Activated B cell treated with CpG ODN at 0.5 μM for 24 hours (primary cell): ENCODE results near the gene DAP. TPM values are rescaled to one million over a fixed set of nuclear protein-coding genes. Genes with fewer than 3 reads are reported as not detected.
"Not testable (repeated sequence)": the region's sequence is repeated elsewhere in the genome, so short reads cannot be mapped to it uniquely, and the experiment has no call there.

Experiments
- ATAC-seq: fragments of 200-7000 bp; cut with Tn5 transposase; one replicate; pipeline ENCODE4 v1.10.0; 2021; ENCODE audit warnings: low read depth, mild to moderate bottlenecking, moderate library complexity
- CTCF ChIA-PET: fragments of 350-600 bp; sonication (Branson Sonifier 250); formaldehyde crosslinking; loops from one replicate; lab custom pipeline; 2021; ENCODE audit warnings: antibody characterized with exemption; lab: Charles Lee
- POLR2A ChIA-PET: fragments of 350-600 bp; sonication (Branson Sonifier 250); formaldehyde crosslinking; loops from one replicate; lab custom pipeline; 2021; ENCODE audit warnings: antibody characterized with exemption; lab: Charles Lee
- DNase-seq: peaks from one replicate; pipeline ENCODE4 v3.0.0; 2022
- H3K27ac Mint-ChIP-seq: one replicate; pipeline ENCODE4 v1.8.0; 2020; ENCODE audit warnings: mixed read lengths
- H3K27me3 Mint-ChIP-seq: one replicate; pipeline ENCODE4 v1.8.0; 2021; ENCODE audit warnings: mixed read lengths
- H3K36me3 Mint-ChIP-seq: one replicate; pipeline ENCODE4 v1.8.0; 2021; ENCODE audit warnings: low read depth, mixed read lengths
- H3K4me1 Mint-ChIP-seq: one replicate; pipeline ENCODE4 v1.8.0; 2021; ENCODE audit warnings: mixed read lengths
- H3K4me3 Mint-ChIP-seq: one replicate; pipeline ENCODE4 v1.8.0; 2020; ENCODE audit warnings: mild to moderate bottlenecking, mixed read lengths
- H3K9me3 Mint-ChIP-seq: one replicate; pipeline ENCODE4 v1.8.0; 2020; ENCODE audit warnings: mixed read lengths
- CTCF ChIP-seq: fragments of 200-600 bp; IDR thresholded peaks from one replicate; pipeline ENCODE4 v1.8.0; 2022; ENCODE audit warnings: antibody characterized with exemption, mild to moderate bottlenecking
- intact Hi-C: fragments of 100-400 bp; cut with micrococcal nuclease; formaldehyde crosslinking; loops from one replicate; pipeline ENCODE4 v1.15.1; 2024
- total RNA-seq: library from RNA; stranded (reverse); gene quantifications from 2 replicates; pipeline ENCODE4 v1.2.3, GENCODE V29; 2022

DAP gene
- total RNA-seq, 1 donor from 2014 or later, result 51.3 TPM

GRCh38 chr5:10725636-10726035 is 35.4 kb downstream of the DAP start:
- H3K9me3 Mint-ChIP-seq, result no peaks in the 10 kb centered on the region
- no peak for DNase-seq
- H3K4me3 Mint-ChIP-seq, result no peak overlapping the region
- no peak for ATAC-seq
- no peaks in the 10 kb centered on the region for H3K27me3 Mint-ChIP-seq
- TF ChIP-seq CTCF, result no peak
- peaks cover 42% of the 10 kb centered on the region for H3K36me3 Mint-ChIP-seq
- POLR2A ChIA-PET, result no interaction called here
- peaks cover 27% of the 10 kb centered on the region for H3K4me1 Mint-ChIP-seq
- CTCF ChIA-PET, result no interaction called here
- no peak overlapping the region for H3K27ac Mint-ChIP-seq
- intact Hi-C loops, result no loop called here

- Mint-ChIP-seq H3K4me3 (no peak overlapping the region), H3K36me3 (peaks cover 47% of the 10 kb centered on the region), H3K27ac (no peak overlapping the region), H3K9me3 (no peaks in the 10 kb centered on the region), H3K27me3 (no peaks in the 10 kb centered on the region), H3K4me1 (peaks cover 25% of the 10 kb centered on the region)
- no peak for TF ChIP-seq CTCF
- intact Hi-C loops, result no loop called here
- DNase-seq (no peak), ATAC-seq (no peak)
- CTCF ChIA-PET, result interaction anchor here (1.2 kb wide), 1 partner anchor 23 kb away, joined by 3 read pairs; no protein-coding TSS in a partner anchor
- POLR2A ChIA-PET, result interaction anchor here (1.1 kb wide), 1 partner anchor 12 kb away, joined by 3 read pairs; no protein-coding TSS in a partner anchor
These were observed 36.1 kb downstream of the DAP start for GRCh38 chr5:10724781-10725507.

GRCh38 chr5:10723514-10723913 is 37.5 kb downstream of the DAP start:
- ChIA-PET CTCF (no interaction called here), POLR2A (no interaction called here)
- H3K4me1 Mint-ChIP-seq, result peaks cover 17% of the 10 kb centered on the region
- no peak for DNase-seq
- no peak for ATAC-seq
- no peaks in the 10 kb centered on the region for H3K9me3 Mint-ChIP-seq
- no peak overlapping the region for H3K27ac Mint-ChIP-seq
- no peaks in the 10 kb centered on the region for H3K27me3 Mint-ChIP-seq
- intact Hi-C loops, result no loop called here
- TF ChIP-seq CTCF, result no peak
- H3K36me3 Mint-ChIP-seq, result peaks cover 54% of the 10 kb centered on the region
- no peak overlapping the region for H3K4me3 Mint-ChIP-seq

GRCh38 chr5:10720766-10721165 is 40.3 kb downstream of the DAP start:
- H3K27me3 Mint-ChIP-seq, H3K4me3 Mint-ChIP-seq, H3K9me3 Mint-ChIP-seq, ATAC-seq, CTCF ChIA-PET, POLR2A ChIA-PET, H3K4me1 Mint-ChIP-seq, DNase-seq, H3K27ac Mint-ChIP-seq, intact Hi-C loops: not testable (repeated sequence)
- H3K36me3 Mint-ChIP-seq, result peaks cover 54% of the 10 kb centered on the region

- Mint-ChIP-seq H3K36me3 (peaks cover 52% of the 10 kb centered on the region), H3K9me3 (no peaks in the 10 kb centered on the region), H3K4me3 (no peak overlapping the region), H3K27me3 (no peaks in the 10 kb centered on the region), H3K27ac (no peak overlapping the region), H3K4me1 (no peaks in the 10 kb centered on the region)
- ChIA-PET CTCF (no interaction called here), POLR2A (no interaction called here)
- TF ChIP-seq CTCF, result no peak
- ATAC-seq, result no peak
- intact Hi-C loops, result no loop called here
- no peak for DNase-seq
These were observed 41.1 kb downstream of the DAP start for GRCh38 chr5:10719965-10720364.

GRCh38 chr5:10718617-10719016 is 42.4 kb downstream of the DAP start:
- CTCF ChIA-PET, result interaction anchor here (1.4 kb wide), 1 partner anchor 17 kb away, joined by 3 read pairs; no protein-coding TSS in a partner anchor
- peaks cover 57% of the 10 kb centered on the region for H3K36me3 Mint-ChIP-seq
- not testable (repeated sequence) for ATAC-seq

GRCh38 chr5:10716825-10717224 is 44.2 kb downstream of the DAP start:
- H3K27me3 Mint-ChIP-seq, CTCF ChIA-PET, H3K4me1 Mint-ChIP-seq, DNase-seq, intact Hi-C loops, H3K9me3 Mint-ChIP-seq, H3K27ac Mint-ChIP-seq, H3K4me3 Mint-ChIP-seq, ATAC-seq, POLR2A ChIA-PET: not testable (repeated sequence)
- H3K36me3 Mint-ChIP-seq, result peaks cover 53% of the 10 kb centered on the region

More at GRCh38 chr5:10718617-10719016, 42.4 kb downstream of the DAP start:
- H3K9me3 Mint-ChIP-seq, H3K4me1 Mint-ChIP-seq, intact Hi-C loops, H3K4me3 Mint-ChIP-seq, H3K27ac Mint-ChIP-seq, DNase-seq, H3K27me3 Mint-ChIP-seq, POLR2A ChIA-PET: not testable (repeated sequence)
